Stimulated activated CD8-positive, alpha-beta memory T cell treated with anti-CD3 and anti-CD28 coated beads, Interleukin-2, amount 100 ng/mL, for 1 hour (primary cell): ENCODE measurements around the gene PIGL.
"Not testable (repeated sequence)": the region's sequence is repeated elsewhere in the genome, so short reads cannot be mapped to it uniquely, and the experiment has no call there.

ENCODE experiments used
- DNase-seq, 2 donors: peaks; one replicate each; pipeline ENCODE4 v3.0.0-alpha.2; 2020; ENCODE audit warnings: low read depth in 2 of 2

Gene PIGL

DNA sequence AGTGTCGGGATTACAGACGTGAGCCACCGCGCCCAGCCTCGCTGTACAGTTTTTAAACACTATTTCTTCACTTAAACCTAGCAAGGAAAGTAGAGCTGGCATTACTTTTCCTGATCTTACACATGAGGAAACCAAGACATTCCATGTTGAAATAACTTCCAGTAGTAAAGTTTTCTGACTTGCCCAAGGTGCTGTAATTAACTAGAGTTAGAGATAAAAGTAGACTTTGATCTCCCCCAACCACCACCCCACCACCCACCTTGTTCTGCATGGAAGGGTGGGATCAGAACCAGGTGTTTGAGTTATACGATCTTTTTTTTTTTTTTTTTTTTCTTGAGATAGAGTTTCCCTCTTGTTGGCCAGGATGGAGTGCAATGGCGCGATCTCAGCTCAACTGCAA lies 89.2 kb downstream of the PIGL start:
- no peak for DNase-seq

- DNase-seq: not testable (repeated sequence)
Measured at GRCh38 chr17:16312061-16312460, 95.1 kb downstream of the PIGL start.

DNA sequence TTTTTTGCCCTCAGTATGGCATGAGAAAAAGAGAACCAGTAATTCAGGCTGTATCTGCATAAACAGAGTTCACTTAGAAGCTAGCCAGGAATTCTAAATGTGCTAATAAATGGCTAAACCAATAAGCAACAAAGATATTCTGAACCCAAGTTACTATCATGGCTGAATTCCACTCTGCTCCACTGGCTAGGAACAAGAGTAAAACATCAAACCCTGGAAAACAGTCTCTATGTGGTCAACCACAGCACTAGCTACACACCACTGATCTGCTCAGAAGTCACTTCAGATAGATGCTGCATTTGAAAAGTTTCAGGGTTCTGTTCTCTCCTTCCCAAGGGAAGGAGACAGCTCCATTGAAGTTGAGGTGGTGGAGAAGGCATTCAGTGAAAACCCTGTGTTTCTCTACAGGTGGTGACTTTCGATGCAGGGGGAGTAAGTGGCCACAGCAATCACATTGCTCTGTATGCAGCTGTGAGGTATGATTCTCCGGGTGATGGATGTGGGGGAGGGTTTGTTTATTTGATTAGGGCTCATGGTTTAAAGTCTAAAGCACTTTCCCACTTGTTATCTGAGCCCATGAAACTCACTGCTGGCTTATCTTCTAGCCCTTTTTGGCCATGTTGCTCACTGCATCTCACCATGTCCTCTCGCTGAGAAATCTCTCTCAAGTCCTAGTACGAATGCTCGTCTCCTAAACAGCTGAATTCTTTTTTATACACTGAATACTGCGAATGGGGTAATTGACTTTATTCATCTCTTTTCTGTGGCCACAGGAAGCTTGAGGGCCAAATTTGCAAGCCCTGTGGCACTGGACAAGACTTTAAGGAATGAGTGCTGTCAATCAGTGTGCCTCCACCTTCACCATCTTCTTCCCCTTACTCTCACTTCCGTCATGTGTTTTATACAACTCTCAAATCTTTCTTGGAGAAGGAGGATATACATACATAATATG lies 96.4 kb downstream of the PIGL start:
- DNase-seq: no peak

DNA sequence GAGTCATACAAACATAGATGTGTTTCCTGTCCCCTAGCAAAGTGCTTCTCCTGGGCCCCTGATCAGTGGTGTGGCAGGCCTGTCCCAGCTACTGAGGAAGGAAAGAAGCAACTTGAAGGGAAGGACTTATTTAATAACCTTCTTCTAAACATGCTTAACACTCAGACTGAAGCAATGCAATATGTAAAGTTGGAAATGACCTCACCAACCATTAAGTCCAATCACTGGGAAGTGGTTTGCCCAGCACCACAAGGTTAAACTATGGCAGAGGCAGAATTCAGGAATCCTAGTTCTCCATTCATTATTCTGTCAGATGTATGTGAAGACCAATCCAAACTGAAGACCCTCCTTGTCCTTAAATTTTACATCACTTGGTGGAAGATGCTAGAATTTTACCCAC lies 97.2 kb downstream of the PIGL start:
- DNase-seq: no peak

DNA sequence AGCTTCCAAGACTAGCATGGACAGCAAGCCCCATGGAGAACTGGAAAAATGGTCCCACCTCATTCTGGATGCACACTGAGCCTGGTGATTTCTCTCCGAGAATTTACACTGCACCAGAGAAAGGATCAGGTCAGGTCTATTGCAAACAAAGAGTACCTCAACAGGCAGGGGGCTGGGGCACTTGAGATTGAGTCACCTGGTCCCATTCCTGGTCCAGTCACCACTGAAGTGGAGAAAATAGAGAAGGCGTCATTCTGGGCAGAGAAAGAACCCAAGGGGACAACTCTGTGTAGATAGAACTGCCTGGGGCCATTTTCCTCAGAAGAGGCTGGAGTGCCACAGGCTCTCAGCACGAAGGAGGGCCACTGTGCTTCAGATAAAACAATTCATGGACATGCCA lies 97.8 kb downstream of the PIGL start:
- no peak for DNase-seq

GRCh38 chr17:16319969-16320368 lies 103.0 kb downstream of the PIGL start:
- no peak for DNase-seq

GRCh38 chr17:16322636-16323035 lies 105.6 kb downstream of the PIGL start:
- DNase-seq: no peak

GRCh38 chr17:16325964-16326363 lies 109.0 kb downstream of the PIGL start:
- DNase-seq: no peak

- DNase-seq: no peak
Measured at GRCh38 chr17:16327018-16327417, 110.0 kb downstream of the PIGL start.

GRCh38 chr17:16328997-16329396 lies 112.0 kb downstream of the PIGL start:
- DNase-seq: no peak

- DNase-seq: no peak
Measured at GRCh38 chr17:16329519-16330271, 112.7 kb downstream of the PIGL start.

DNA sequence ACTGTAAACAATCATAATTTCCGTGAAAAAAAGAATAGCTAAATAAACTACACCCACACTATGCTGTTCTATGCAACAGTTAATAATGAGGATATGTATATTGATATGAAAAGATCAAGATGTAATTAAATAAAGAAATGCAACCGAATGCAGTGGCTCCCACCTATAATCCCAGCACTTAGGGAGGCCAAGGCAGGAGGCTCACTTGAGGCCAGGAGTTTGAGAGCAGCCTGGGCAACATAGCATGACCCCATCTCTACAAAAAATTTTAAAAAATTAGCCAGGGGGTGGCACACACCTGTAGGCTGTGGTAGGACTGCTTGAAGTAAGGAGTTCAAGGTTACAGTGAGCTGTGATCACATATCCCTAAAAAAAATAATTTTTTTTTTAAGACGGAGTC lies 121.4 kb downstream of the PIGL start:
- DNase-seq: no peak

- DNase-seq: no peak
Measured at GRCh38 chr17:16339402-16339801, 122.4 kb downstream of the PIGL start.

GRCh38 chr17:16339959-16340358 lies 122.9 kb downstream of the PIGL start:
- DNase-seq: no peak

DNA sequence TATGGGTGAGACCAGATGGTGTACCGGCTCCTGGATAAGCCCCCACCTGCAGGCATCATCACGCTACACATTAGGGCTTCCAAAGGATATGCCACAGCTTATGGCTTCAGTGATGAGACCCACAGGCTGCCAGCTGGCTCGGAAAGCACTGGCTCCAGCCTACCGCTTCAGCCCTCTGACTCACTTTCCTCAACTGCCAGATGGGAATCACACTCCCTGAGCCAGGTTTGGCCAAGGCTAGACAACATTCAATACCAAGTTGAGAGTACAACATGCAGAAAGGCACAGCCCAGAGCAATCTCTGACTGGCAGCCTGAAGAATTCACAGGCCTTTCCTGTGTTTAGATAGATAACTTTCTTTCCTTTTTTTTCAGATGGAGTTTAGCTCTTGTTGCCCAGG lies 126.0 kb downstream of the PIGL start:
- DNase-seq: no peak

GRCh38 chr17:16343569-16343968 lies 126.6 kb downstream of the PIGL start:
- no peak for DNase-seq

DNA sequence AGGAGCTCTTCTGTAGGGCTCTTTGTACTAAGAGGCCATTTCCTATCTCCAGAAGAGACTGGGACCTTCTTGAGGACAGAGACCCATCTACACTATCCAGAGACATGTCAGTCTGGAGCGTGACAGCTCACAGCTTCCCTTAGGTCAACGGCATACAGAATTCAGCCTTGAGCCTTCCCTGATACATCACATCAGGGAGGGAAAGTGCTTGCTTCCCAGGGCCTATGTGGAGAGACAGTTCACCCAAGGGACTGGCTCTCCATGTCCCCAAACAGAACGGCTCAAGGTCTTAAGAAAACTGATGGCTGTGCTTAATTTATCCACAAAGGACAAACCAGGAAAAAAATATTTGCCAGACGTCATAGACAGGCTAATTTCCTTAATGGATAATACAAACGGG lies 128.6 kb downstream of the PIGL start:
- no peak for DNase-seq

DNA sequence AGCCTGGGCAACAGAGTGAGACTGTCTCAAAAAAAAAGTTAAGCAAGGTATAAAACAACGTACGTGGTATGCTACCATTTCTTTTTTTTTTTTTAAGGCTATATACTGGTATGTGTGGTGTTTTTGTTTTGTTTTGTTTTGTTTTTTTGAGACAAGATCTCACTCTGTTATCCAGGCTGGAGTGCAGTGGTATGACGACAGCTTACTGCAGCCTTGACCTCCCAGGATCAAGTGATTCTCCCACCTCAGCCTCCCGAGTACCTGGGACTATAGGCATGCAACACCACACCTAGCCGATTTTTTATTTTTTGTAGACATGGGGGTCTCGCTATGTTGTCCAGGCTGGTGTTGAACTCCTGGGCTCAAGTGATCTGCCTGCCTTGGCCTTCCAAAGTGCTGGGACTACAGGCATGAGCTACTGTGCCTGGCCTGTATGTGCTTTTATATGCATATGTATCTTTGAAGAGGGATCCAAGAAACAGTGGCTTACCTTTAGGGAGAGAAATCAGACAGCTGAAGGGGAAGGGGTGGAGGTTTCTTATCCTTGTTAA lies 129.8 kb downstream of the PIGL start:
- DNase-seq: no peak

GRCh38 chr17:16348586-16348985 lies 131.6 kb downstream of the PIGL start:
- no peak for DNase-seq

DNA sequence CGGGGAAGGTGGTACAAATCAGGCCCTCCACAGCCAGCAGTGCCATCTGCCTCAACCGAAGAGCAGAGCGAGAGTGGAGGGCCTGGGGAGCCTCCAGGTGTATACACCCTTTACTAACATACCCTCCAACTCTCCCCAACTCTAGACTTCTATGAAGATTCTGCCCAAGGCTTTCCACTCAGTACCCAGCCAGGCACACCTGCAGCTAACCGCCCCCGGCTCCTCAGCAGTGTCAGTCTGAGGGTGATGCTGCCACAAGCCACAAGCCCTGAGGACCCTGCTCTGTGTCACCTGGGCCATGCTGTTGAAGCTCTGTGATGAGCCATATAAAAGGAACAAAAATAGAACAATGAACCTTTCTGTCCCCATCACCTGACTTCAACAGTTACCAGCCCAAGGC lies 132.4 kb downstream of the PIGL start:
- DNase-seq: no peak

- no peak for DNase-seq
Measured at GRCh38 chr17:16351831-16352230, 134.8 kb downstream of the PIGL start.

- DNase-seq: no peak
Measured at GRCh38 chr17:16352303-16352666, 135.3 kb downstream of the PIGL start.
